HepG2 (cell line): Measurements from ENCODE around the gene C3orf18. TPM values are rescaled to one million over a fixed set of nuclear protein-coding genes. Genes with fewer than 3 reads are reported as not detected.
A peak's percentile ranks its signal among the peaks of the same experiment; 100 is the strongest.

ENCODE experiments used
- AHR ChIP-seq: IDR thresholded peaks from 2 replicates; pipeline ENCODE4 v1.6.1; 2018; ENCODE audit warnings: missing genetic modification reagents, missing compliant biosample characterization
- AKAP8 ChIP-seq: sonication (generic); formaldehyde crosslinking; IDR thresholded peaks from 2 replicates; pipeline ENCODE4 v1.5.1; 2020; ENCODE audit warnings: mild to moderate bottlenecking, missing genetic modification reagents
- CEBPB ChIP-seq: IDR thresholded peaks from 2 replicates; pipeline ENCODE4 v1.6.1; 2011; ENCODE audit warnings: low read depth, low read length, improper control_type of control experiment, borderline replicate concordance
- FUBP1 ChIP-seq: sonication (generic); formaldehyde crosslinking; IDR thresholded peaks from 2 replicates; pipeline ENCODE4 v1.5.1; 2020; ENCODE audit warnings: missing genetic modification reagents, mild to moderate bottlenecking, borderline replicate concordance
- HNF4A ChIP-seq: sonication (generic); formaldehyde crosslinking; IDR thresholded peaks from 2 replicates; pipeline ENCODE4 v1.4.0; 2020; ENCODE audit warnings: missing genetic modification reagents
- IKZF4 ChIP-seq: sonication (generic); formaldehyde crosslinking; IDR thresholded peaks from 2 replicates; pipeline ENCODE4 v1.5.1; 2020; ENCODE audit warnings: borderline replicate concordance, mild to moderate bottlenecking, low read depth, missing genetic modification reagents; ENCODE audit errors: not compliant biosample characterization
- KDM6A ChIP-seq: IDR thresholded peaks from 2 replicates; pipeline ENCODE4 v1.6.1; 2016; ENCODE audit warnings: low read depth
- POLR2AphosphoS2 ChIP-seq: IDR thresholded peaks from 2 replicates; pipeline ENCODE4 v1.6.1; 2011; ENCODE audit warnings: low read depth, low read length, improper control_type of control experiment
- RNF2 ChIP-seq: fragments of 450-650 bp; conservative IDR thresholded peaks from 2 replicates; pipeline ENCODE4 v1.6.1; 2016; ENCODE audit warnings: low read depth
- SIN3A ChIP-seq: IDR thresholded peaks from 2 replicates; pipeline ENCODE4 v1.6.1; 2011; ENCODE audit warnings: low read depth, mild to moderate bottlenecking, control low read depth, low read length, borderline replicate concordance
- SSRP1 ChIP-seq: IDR thresholded peaks from 2 replicates; pipeline ENCODE4 v1.6.1; 2016; ENCODE audit warnings: control low read depth
- ZFP1 ChIP-seq: IDR thresholded peaks from 2 replicates; pipeline ENCODE4 v1.6.1; 2016
- ZNF292 ChIP-seq: sonication (generic); formaldehyde crosslinking; IDR thresholded peaks from 2 replicates; pipeline ENCODE4 v1.8.1; 2022; ENCODE audit warnings: mild to moderate bottlenecking, low read depth, missing genetic modification reagents, borderline replicate concordance
- ZNF331 ChIP-seq: sonication (generic); formaldehyde crosslinking; IDR thresholded peaks from 2 replicates; pipeline ENCODE4 v1.4.0; 2020; ENCODE audit warnings: missing genetic modification reagents
- ZNF383 ChIP-seq: sonication (generic); formaldehyde crosslinking; IDR thresholded peaks from 2 replicates; pipeline ENCODE4 v1.4.0; 2020; ENCODE audit warnings: missing genetic modification reagents, mild to moderate bottlenecking, borderline replicate concordance
- ZNF784 ChIP-seq: sonication (generic); formaldehyde crosslinking; IDR thresholded peaks from 2 replicates; pipeline ENCODE4 v1.5.1; 2020; ENCODE audit warnings: missing genetic modification reagents, mild to moderate bottlenecking, borderline replicate concordance
- ZNF83 ChIP-seq: sonication (generic); formaldehyde crosslinking; IDR thresholded peaks from 2 replicates; pipeline ENCODE4 v1.4.0; 2020; ENCODE audit warnings: missing genetic modification reagents, mild to moderate bottlenecking, borderline replicate concordance
- polyA plus RNA-seq, 8 experiments: library from polyadenylated mRNA; depleted of rRNA in 3 of 8; stranded (reverse) in 7 of 8; unstranded in 1 of 8; fragments of >200 nt; fragmentation: Illumina TruSeq in 4 of 8; extraction: Trizol in 4 of 8; gene quantifications; 2 replicates each; pipeline versions ENCODE4 v1.2.1 to v1.2.3, GENCODE V29; 2011 to 2016; ENCODE audit warnings: low read depth in 4 of 8, missing spikeins in 1 of 8, mixed read lengths in 1 of 8; ENCODE audit not compliant: insufficient read depth in 1 of 8
- total RNA-seq, 5 experiments: library from RNA; depleted of rRNA; stranded (reverse); fragments of >200 nt; fragmentation: Illumina TruSeq; extraction: Trizol; gene quantifications; 2 replicates each; pipeline ENCODE4 v1.2.3, GENCODE V29; 2016; ENCODE audit warnings: low read depth in 1 of 5
- TF ChIP-seq, protein P1 (sequence below): sonication (generic); formaldehyde crosslinking; IDR thresholded peaks from 2 replicates; pipeline ENCODE4 v1.4.0; 2020; ENCODE audit warnings: missing genetic modification reagents, borderline replicate concordance
- TF ChIP-seq, protein P2 (sequence below): sonication (generic); formaldehyde crosslinking; IDR thresholded peaks from 2 replicates; pipeline ENCODE4 v1.8.0; 2022; ENCODE audit warnings: missing genetic modification reagents, mild to moderate bottlenecking, borderline replicate concordance
- TF ChIP-seq, protein P3 (sequence below): sonication (generic); formaldehyde crosslinking; IDR thresholded peaks from 2 replicates; pipeline ENCODE4 v1.4.0; 2020; ENCODE audit warnings: mild to moderate bottlenecking, missing genetic modification reagents, borderline replicate concordance

The C3orf18 gene
- total and polyA plus RNA-seq, 2 of the 13 experiments (the other 11 are each of a cell fraction or from before 2014, with no cell fraction given): 1.6 to 4.8 TPM

- TF ChIP-seq RNF2: no peak
- TF ChIP-seq FUBP1 (CRISPR knock-in tag): no peak
- peak; percentile 96 for TF ChIP-seq KDM6A (CRISPR knock-in tag)
- no peak for TF ChIP-seq ZNF383 (CRISPR knock-in tag)
- no peak for TF ChIP-seq ZFP1 (CRISPR knock-in tag)
- TF ChIP-seq HNF4A (CRISPR knock-in tag): peak; percentile 94
- TF ChIP-seq, protein P1, sequence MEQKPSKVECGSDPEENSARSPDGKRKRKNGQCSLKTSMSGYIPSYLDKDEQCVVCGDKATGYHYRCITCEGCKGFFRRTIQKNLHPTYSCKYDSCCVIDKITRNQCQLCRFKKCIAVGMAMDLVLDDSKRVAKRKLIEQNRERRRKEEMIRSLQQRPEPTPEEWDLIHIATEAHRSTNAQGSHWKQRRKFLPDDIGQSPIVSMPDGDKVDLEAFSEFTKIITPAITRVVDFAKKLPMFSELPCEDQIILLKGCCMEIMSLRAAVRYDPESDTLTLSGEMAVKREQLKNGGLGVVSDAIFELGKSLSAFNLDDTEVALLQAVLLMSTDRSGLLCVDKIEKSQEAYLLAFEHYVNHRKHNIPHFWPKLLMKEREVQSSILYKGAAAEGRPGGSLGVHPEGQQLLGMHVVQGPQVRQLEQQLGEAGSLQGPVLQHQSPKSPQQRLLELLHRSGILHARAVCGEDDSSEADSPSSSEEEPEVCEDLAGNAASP (CRISPR knock-in tag): peak; percentile 65; the same call in 1 of the 2 replicates
- no peak for TF ChIP-seq SSRP1 (CRISPR knock-in tag)
- TF ChIP-seq, protein P2, sequence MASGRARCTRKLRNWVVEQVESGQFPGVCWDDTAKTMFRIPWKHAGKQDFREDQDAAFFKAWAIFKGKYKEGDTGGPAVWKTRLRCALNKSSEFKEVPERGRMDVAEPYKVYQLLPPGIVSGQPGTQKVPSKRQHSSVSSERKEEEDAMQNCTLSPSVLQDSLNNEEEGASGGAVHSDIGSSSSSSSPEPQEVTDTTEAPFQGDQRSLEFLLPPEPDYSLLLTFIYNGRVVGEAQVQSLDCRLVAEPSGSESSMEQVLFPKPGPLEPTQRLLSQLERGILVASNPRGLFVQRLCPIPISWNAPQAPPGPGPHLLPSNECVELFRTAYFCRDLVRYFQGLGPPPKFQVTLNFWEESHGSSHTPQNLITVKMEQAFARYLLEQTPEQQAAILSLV (CRISPR knock-in tag): no peak
- no peak for TF ChIP-seq ZNF292 (CRISPR knock-in tag)
- no peak for TF ChIP-seq ZNF784 (CRISPR knock-in tag)
- TF ChIP-seq SIN3A: no peak
- TF ChIP-seq AKAP8 (CRISPR knock-in tag): no peak
- TF ChIP-seq CEBPB: no peak
- no peak; the same call in 1 of the 2 replicates for TF ChIP-seq AHR (CRISPR knock-in tag)
- no peak for TF ChIP-seq ZNF83 (CRISPR knock-in tag)
- no peak for TF ChIP-seq POLR2AphosphoS2
- no peak for TF ChIP-seq IKZF4 (CRISPR knock-in tag)
- peak; percentile 37; the same call in 1 of the 2 replicates for TF ChIP-seq ZNF331 (CRISPR knock-in tag)
- TF ChIP-seq, protein P3, sequence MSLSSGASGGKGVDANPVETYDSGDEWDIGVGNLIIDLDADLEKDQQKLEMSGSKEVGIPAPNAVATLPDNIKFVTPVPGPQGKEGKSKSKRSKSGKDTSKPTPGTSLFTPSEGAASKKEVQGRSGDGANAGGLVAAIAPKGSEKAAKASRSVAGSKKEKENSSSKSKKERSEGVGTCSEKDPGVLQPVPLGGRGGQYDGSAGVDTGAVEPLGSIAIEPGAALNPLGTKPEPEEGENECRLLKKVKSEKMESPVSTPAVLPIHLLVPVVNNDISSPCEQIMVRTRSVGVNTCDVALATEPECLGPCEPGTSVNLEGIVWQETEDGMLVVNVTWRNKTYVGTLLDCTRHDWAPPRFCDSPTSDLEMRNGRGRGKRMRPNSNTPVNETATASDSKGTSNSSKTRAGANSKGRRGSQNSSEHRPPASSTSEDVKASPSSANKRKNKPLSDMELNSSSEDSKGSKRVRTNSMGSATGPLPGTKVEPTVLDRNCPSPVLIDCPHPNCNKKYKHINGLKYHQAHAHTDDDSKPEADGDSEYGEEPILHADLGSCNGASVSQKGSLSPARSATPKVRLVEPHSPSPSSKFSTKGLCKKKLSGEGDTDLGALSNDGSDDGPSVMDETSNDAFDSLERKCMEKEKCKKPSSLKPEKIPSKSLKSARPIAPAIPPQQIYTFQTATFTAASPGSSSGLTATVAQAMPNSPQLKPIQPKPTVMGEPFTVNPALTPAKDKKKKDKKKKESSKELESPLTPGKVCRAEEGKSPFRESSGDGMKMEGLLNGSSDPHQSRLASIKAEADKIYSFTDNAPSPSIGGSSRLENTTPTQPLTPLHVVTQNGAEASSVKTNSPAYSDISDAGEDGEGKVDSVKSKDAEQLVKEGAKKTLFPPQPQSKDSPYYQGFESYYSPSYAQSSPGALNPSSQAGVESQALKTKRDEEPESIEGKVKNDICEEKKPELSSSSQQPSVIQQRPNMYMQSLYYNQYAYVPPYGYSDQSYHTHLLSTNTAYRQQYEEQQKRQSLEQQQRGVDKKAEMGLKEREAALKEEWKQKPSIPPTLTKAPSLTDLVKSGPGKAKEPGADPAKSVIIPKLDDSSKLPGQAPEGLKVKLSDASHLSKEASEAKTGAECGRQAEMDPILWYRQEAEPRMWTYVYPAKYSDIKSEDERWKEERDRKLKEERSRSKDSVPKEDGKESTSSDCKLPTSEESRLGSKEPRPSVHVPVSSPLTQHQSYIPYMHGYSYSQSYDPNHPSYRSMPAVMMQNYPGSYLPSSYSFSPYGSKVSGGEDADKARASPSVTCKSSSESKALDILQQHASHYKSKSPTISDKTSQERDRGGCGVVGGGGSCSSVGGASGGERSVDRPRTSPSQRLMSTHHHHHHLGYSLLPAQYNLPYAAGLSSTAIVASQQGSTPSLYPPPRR (CRISPR knock-in tag): peak; percentile 72; the same call in 1 of the 2 replicates
Measured at GRCh38 chr3:50588759-50589433, 21.3 kb upstream of the C3orf18 start (continued).
